ENCODE data around the gene PGPEP1.
"Not testable (repeated sequence)": the region's sequence is repeated elsewhere in the genome, so short reads cannot be mapped to it uniquely, and the experiment has no call there.

Gene PGPEP1

GRCh38 chr19:18308051-18308947 lies 32.1 kb upstream of the PGPEP1 start:
- no peak for DNase-seq (ENCODE audit: low read depth)

- DNase-seq (ENCODE audit: low read depth) = no peak
Measured at GRCh38 chr19:18308948-18309325, 31.5 kb upstream of the PGPEP1 start.

- DNase-seq (ENCODE audit: low read depth) = no peak
Measured at GRCh38 chr19:18309525-18310064, 30.8 kb upstream of the PGPEP1 start.

GRCh38 chr19:18310118-18310909 lies 30.1 kb upstream of the PGPEP1 start:
- DNase-seq (ENCODE audit: low read depth) = no peak

- DNase-seq (ENCODE audit: low read depth) = no peak
Measured at GRCh38 chr19:18310966-18311365, 29.4 kb upstream of the PGPEP1 start.

- no peak for DNase-seq (ENCODE audit: low read depth)
Measured at GRCh38 chr19:18311502-18312091, 28.8 kb upstream of the PGPEP1 start.

GRCh38 chr19:18312092-18312534 lies 28.3 kb upstream of the PGPEP1 start:
- no peak for DNase-seq (ENCODE audit: low read depth)

GRCh38 chr19:18313398-18313797 lies 27.0 kb upstream of the PGPEP1 start:
- DNase-seq (ENCODE audit: low read depth) = no peak

GRCh38 chr19:18317961-18318800 lies 22.2 kb upstream of the PGPEP1 start:
- DNase-seq (ENCODE audit: low read depth) = no peak

GRCh38 chr19:18319591-18320135 lies 20.7 kb upstream of the PGPEP1 start:
- DNase-seq (ENCODE audit: low read depth) = no peak

GRCh38 chr19:18320865-18321733 lies 19.3 kb upstream of the PGPEP1 start:
- no peak for DNase-seq (ENCODE audit: low read depth)

- DNase-seq (ENCODE audit: low read depth) = no peak
Measured at GRCh38 chr19:18321734-18322102, 18.7 kb upstream of the PGPEP1 start.

- no peak for DNase-seq (ENCODE audit: low read depth)
Measured at GRCh38 chr19:18322318-18322758, 18.1 kb upstream of the PGPEP1 start.

GRCh38 chr19:18322759-18323460 lies 17.5 kb upstream of the PGPEP1 start, which contains the start of gene LSM4:
TSS of gene LSM4 (minus strand) at chr19:18323076. CDS start at chr19:18323020, 56 bp downstream.
- DNase-seq (ENCODE audit: low read depth) = peak; percentile 96

- not testable (repeated sequence) for DNase-seq (ENCODE audit: low read depth)
Measured at GRCh38 chr19:18324373-18324731, 16.0 kb upstream of the PGPEP1 start.

GRCh38 chr19:18326772-18327171 lies 13.6 kb upstream of the PGPEP1 start:
- no peak for DNase-seq (ENCODE audit: low read depth)

GRCh38 chr19:18328340-18329034 lies 11.9 kb upstream of the PGPEP1 start:
- no peak for DNase-seq (ENCODE audit: low read depth)

GRCh38 chr19:18329035-18329376 lies 11.4 kb upstream of the PGPEP1 start:
- DNase-seq (ENCODE audit: low read depth) = no peak

GRCh38 chr19:18330868-18331267 lies 9.5 kb upstream of the PGPEP1 start:
- no peak for DNase-seq (ENCODE audit: low read depth)

All from stimulated activated CD8-positive, alpha-beta memory T cell treated with anti-CD3 and anti-CD28 coated beads, Interleukin-15, amount 100 ng/mL, for 24 hours (primary cell).